ENCODE data around the gene TMEM8B. TPM values are rescaled to one million over a fixed set of nuclear protein-coding genes. Genes with fewer than 3 reads are reported as not detected.

Gene TMEM8B
- total RNA-seq, 1 donor from 2014 or later = 36.2 TPM

DNA sequence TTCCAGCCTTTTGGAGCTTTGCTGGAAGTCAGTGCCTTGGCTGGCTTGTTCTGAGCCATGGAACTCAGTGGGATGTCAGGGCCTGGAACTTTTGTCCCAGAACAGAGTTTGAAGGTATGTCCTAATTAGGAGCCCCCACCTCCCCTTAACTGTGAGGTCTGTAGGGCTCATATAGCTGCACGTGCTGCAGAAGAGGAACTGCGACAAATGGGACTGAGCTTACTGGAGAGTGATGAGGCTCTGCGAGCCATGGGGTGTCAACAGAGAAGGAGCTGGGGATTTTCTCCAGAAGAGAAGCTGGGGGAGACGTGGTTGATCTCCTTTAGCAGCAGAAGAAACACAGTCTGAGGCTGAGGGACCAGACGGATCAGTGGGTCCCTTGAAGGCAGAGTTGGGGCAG is 10.9 kb downstream of the TMEM8B start:
- DNase-seq (ENCODE audit: low spot score) = no peak

DNA sequence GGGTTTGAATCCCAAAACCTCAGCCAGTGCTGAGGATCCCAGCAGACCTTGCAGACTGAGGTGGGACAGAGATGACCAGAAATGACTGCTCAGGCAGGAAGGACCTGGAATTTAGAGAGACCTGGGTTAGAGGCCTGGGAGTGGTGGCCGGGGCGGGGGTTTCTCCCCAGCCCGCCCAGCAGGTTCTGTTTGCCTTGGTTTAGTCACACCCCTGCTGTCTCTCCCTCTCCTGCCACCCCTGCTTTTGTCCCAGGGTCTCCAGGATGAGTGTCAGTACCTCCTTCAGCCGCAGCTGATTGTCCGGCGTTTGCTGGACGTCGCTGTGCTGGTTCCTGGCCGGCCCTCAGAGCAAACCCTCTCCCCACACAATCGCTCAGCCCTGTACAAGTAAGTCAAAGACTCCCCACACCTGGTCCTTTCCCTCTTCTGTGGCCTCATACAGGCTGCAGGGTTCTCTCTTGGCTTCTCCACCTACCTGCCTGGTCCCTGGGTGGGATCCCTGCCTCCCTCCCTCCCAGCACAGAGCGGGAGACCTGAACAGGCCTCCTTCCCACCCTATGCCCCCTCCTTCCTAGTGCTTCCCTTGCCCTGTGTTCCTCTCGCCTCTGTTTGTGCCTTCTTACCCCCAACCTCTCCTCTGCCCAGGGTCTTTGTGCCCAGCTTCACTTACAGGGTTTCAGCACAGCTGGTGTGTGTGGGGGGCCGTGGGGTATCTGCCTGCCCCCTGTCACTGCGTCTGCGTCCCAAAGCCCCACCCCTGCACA is 12.0 kb downstream of the TMEM8B start:
- no peak for DNase-seq (ENCODE audit: low spot score)

DNA sequence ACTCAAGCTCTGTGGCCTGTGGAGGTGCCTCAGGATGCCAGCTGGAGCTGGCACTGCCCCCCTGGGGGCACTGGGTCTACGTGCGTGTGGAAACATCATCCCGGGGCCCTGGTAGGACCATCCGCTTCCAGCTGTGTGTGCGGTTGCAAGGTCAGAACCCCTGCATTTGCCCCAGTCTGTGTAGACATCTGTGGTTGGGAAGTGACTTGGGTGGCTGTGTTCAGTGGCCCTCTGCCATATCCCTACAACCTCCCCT is 12.5 kb downstream of the TMEM8B start:
- DNase-seq (ENCODE audit: low spot score) = no peak

DNA sequence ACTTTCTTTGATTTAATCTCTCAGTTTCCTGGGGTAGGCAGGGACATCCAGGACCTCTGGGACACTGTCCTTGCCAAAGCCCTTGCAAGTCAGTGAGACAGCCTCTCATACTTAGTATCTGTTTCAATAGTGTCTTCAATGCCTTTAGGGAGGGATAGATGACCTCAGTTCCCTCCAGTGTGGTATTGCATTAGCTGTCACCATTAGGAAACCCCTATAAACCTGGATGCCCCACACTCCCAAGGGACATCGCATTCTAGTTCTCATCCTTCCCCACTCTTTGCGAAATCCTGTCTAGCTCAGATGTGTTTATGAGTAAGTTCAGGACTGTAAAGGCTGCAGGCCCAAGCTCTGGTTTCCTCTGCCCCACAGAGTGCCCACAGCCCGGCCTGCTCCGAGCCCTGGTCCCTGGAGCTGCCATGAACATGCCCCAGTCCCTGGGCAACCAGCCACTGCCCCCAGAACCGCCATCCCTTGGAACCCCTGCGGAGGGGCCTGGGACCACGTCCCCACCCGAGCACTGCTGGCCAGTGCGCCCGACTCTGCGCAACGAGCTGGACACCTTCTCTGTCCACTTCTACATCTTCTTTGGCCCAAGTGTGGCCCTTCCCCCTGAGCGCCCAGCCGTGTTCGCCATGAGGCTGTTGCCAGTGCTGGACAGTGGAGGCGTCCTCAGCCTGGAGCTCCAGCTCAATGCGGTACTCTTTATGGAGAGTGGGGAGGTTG is 13.2 kb downstream of the TMEM8B start:
- DNase-seq (ENCODE audit: low spot score) = no peak

DNA sequence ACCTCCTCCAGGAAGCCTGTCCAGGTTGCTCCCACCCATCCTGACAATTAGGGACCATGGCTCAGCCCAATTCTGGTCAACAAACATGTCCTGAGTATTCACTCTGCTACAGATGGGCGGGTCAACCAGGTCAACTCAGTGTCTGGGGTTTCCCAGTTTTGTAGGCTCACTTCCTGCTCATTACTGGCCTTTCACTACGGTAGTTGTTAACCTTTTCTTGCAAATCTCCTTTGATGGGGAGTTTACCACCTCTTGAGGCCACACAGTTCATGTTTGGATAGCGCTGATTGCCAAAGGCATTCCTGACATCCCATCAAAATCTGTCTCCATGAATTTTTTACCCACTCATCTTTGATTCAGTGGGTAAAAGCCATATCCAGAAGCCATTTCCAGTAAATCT is 13.8 kb downstream of the TMEM8B start:
- no peak for DNase-seq (ENCODE audit: low spot score)

DNA sequence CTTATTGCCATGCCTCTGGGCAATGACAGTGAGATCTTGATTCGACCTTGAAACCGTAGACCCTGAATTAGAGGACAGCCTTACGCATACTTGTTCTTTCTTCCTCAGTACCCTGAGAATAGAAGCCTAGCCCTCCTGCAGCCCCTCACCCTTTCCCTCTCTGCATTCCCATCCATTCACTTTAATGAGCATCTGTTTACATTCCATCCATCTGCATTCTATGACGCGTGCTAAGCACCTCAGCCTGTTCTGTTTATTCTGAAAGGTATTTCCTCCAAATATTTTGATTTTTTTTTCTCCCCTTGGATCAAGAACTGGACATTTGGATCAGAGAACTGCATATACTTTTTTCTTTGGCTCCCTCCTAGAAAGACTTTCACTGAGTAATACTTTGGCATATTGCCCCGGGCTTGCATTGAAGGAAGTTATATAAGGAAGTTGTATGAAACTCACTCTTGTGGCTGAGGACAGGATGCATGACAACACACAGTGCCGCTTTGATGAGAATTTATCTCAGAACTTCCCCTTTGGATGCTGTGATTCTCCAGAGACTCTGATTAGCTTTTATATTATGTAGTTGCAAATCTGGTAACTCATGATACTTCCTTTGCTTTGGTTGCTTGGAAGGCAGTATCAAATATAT is 15.7 kb downstream of the TMEM8B start:
- peak; percentile 79 for DNase-seq (ENCODE audit: low spot score)

DNA sequence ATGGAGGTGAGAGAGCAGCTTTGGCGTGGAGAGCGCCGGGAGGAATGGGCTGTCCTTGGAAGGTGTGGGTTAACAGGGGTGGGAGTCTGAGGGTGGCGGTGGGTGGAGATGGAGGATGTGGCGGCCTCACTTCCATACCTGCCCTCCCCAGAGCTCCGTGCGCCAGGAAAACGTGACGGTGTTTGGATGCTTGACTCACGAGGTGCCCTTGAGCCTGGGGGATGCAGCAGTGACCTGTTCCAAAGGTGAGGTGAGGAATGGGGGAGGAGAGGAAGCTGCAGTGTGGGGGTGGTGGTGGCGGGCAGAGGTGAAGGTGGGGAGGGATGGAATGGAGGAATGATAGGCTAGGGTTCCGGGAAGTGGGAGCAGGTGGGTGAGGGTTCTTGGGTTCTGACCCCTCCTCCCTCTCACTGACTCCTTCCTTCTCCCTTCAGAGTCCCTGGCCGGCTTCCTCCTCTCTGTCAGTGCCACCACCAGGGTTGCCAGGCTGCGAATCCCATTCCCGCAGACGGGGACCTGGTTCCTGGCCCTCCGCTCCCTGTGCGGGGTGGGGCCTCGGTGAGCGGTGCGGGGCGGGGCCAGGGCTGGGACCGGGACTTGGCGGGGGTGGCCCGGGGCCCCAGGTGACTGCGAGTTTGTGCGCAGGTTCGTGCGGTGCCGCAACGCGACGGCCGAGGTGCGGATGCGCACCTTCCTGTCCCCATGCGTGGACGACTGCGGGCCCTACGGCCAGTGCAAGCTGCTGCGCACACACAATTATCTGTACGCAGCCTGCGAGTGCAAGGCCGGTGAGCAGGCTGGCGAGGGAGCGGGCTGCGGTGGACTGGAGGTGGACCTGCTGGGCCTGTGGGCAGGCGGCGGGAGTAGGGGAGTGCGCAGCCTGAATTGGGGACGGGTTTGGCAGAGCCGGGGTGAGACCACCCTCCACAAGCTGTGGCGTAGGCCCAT is 17.1 kb downstream of the TMEM8B start:
- no peak for DNase-seq (ENCODE audit: low spot score)

DNA sequence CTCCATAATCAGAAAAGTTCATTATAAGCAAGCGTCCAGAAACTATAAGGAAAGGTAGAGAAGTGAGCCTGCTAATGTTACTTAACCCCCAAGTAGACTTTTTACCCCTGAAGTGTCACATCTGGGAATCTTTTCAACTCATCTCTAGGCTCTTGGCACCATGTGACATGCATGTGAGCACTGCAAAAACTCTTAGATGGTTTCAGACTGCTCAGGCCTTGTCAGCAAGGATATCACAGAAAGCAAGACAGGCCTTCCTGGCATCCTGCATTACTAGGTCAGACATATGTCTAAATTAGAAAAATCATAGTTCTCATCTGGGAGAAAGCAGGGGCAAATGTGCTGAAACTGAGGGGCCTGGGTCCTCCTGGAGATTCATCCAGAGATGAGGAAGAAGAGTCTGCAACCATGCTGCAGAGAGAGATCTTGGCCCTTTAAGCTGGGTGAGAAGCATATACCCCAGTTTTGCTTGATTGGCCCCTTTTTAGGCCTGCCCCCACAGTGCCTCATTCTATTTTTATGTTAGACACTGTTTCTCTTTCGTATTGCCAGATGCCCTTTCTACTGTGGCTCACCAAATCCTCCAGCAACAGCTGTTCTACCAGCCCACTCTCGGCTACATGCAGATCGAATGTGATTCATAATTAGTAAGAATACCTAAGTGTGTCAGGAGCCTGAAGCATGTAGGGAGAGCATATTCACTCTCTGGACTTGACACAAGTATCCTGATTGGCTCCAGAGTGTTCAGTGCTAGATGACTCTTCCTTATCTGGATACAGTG is 19.0 kb downstream of the TMEM8B start:
- DNase-seq (ENCODE audit: low spot score) = no peak

DNA sequence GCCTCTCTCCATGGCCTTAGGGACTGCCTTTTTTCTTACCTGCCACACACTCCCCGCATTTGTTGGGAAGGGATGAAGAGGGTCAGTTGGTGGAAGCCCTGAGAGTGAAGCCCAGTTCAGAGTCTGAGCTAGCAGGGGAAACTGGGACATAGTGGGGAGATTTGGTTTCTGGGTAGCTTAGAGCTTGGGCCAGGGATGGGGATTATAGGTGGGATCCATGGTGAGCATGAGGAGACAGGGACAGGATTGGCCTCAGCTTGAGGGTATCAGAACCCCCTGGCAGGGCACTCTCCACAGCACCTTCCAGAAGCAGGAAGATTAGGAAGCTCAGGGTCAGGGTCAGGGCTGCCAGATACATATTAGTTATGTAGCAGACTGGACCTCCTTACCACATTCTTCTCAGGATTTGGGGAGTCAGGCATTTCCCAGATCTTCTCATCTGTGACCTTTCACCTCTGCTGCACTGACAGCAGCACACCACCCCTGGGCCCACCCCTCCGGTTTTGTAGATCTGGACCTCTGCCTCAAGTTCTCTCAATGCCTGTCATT is 23.3 kb downstream of the TMEM8B start:
- DNase-seq (ENCODE audit: low spot score) = no peak

DNA sequence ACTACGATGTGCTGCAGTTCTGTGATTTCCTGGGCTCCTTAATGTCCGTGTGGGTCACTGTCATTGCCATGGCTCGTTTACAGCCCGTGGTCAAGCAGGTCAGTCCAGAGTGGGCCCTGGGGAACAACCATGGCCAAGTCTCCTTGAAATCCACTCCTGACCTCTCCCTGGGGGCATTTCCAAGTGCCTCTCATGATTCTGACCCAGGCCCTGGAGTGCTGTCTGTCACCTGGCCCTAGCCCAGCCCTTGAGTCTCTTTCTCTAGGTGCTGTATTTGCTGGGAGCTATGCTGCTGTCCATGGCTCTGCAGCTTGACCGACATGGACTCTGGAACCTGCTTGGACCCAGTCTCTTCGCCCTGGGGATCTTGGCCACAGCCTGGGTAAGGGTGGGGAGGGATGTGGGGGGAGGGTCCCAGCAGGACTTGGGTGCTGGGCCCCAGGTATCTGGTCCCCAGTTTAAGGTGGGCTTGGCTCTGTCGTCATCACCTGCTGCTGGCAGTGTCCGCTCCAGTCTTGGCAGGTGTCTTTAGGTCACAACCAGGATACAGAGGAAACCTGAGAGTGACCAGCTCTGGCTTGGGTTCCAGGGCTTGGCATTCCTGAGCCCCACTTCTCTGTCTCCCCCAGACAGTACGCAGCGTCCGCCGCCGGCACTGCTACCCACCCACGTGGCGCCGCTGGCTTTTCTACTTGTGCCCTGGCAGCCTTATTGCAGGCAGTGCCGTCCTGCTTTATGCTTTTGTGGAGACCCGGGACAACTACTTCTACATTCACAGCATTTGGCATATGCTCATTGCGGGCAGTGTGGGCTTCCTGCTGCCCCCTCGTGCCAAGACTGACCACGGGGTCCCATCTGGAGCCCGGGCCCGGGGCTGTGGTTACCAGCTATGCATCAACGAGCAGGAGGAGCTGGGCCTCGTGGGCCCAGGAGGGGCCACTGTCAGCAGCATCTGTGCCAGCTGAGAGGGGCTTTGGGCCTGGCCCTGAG is 24.1 kb downstream of the TMEM8B start:
- DNase-seq (ENCODE audit: low spot score) = no peak

DNA sequence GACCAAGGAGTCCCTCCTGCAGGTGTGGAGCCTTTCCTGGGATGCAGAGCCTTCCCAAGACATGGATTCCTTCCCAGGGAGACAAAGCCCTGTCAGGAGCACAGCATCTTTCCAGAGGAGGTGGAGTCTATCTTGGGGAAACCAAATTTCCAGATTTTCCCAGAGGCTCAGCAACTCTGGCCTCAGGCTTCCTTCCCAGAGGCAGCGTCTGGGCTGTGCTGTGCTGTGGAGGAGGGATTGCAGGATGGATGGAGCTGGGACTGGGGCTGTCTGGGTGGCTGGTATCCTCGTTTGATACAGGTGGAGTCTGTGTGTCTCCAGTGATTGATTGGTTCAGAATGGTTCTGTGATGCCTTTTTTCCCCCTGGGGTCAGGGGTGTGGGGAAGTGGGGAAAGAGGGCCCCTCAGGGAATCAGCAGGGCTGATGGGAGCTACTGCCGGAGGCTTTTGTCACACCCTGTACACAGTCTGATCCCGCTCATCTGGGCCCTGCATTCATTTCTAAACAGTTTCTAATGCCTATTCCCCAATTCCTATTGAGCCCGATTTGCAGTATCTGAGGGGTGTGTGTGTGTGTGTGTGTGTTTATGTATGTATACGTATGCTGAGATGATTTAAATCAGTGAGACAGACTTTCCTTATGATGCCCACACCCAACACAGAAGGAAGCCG is 25.2 kb downstream of the TMEM8B start:
- no peak for DNase-seq (ENCODE audit: low spot score)

DNA sequence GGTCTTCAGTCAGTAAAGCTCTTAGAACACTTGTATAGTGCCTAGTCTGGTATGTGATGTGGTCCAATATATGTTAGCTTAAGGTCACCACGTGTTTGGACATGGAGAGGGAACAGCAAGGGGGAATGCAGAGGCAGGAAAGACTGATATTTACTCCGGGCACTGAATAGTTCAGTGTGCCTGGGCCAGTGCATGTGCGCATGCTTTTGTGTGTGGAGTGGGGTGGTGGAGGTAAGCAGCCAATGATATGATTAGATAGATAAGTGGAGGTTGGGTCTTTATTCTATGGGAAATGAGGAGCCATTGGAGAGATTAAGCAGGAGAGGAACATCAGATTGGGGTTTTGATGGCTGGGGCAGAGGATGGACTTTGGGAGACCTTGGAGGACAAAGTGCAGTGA is 27.2 kb downstream of the TMEM8B start:
- no peak for DNase-seq (ENCODE audit: low spot score)

DNA sequence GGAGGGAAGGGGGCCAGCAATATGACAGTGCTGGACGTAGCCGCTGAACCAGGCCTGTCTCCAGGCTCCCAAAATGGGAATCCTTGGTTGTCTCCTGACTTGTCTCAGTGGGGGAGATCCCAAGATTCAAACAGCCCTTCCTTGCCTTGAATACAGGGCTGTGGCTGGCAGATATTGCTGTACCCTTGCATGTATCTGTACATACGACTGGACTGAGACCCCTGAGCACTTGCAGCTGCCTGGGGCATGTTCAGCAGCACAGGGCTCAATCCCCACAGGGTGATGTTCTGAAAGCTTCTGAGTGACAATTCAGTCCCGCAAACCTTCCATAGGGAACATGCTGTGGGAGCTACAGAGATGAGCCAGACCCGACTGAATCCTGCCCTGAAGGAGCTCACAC is 27.9 kb downstream of the TMEM8B start:
- peak; percentile 8 for DNase-seq (ENCODE audit: low spot score)

DNA sequence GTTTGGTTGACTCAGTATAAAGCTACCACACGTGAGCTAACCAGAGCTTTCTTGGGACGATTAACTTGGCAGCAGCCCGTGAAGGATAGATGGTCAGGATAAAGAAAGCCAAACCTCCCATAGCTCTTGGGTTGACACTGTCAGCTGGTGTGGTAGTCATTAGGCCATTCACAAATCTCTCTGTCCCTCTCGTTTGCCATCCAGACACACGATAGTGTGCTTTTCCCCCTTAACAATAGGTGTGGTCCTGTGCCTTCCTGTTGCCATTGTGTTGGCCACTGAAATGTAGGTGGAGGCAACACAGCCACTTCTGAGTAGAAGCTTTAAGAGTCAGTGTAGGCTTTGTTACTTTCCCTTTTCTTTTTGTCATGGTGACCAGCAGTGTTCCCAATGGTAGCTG is 29.4 kb downstream of the TMEM8B start:
- no peak for DNase-seq (ENCODE audit: low spot score)

DNA sequence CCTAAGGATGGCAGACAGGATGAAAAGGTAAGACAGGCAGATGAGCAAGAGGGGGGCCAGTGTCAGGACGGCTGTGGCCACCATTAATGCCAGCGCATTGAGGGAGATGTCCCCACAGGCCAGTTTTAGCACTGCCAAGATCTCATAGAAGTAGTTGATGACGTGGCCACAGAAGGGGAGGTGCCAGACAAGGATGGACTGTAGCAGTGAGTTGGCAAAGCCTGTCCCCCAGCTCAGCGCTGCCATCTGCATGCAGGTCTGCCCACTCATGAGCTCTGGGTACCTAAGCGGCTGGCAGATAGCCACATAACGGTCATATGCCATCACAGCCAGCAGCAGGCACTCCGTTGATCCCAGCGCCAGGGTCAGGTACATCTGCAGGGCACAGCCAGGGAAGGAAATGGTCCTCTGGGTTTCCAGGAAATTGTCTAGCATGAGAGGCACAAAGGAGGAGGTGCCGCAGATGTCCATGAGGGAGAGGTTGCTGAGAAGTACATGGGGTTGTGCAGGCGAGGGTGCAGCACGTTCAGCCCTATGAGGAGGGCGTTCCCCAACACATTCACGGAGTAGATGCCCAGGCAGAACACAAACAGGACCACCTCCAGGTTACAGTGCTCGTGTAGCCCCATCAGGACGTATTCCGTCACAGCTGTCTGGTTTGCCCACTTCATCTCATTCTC is 30.4 kb downstream of the TMEM8B start:
- DNase-seq (ENCODE audit: low spot score) = peak; percentile 10

DNA sequence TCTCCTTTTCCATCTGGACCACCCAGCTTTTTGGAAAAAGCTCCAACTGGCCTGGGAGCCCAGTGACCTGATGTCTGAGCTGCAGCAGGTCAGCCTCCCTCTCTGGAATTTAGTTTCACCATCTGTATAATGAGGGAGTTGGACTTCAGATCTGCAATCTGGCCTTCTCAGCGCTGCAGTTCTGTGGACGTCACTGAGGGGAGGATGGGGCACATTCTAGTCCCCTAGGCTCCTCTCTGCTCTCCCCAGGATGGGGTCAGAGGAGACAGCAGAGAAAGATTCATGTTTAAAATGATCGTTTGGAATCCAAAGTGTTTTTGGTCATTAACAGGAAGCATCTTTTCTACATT is 30.9 kb downstream of the TMEM8B start:
- peak; percentile 7 for DNase-seq (ENCODE audit: low spot score)

DNA sequence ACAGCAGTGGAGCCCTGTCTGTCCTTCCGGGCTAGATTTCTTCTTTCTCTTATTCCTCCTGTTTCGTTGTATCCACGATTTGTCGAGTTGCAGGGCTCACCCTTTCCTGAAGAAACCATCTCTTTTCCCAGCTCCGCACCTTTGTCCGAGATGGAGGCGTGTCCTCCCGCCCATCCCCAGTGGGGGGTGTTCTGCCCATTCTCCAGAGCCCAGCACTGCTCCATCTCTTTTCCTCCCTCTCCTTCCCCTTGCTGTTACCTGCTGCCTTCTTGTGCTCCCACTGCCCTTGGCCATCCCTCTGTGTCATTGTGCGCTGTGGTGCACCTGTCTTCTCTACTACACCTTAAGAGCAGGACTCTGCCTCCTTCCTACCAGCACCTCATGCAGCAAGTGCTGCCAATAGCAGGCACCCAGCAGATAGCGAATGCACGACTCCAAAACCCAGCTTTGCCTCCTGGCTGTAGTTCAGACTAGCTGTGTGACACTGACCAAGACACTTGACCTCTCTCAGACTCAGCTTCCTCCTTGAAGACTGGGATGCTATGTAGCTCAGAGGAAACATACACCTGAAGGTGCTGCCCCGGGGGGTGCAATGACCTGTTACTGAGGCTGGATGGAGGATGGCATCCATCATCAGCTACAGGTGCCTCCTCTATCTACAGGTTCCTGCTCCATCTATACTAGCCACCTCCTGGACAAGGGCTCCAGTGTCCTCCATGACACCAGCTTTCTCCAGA is 32.3 kb downstream of the TMEM8B start:
- DNase-seq (ENCODE audit: low spot score) = no peak

DNA sequence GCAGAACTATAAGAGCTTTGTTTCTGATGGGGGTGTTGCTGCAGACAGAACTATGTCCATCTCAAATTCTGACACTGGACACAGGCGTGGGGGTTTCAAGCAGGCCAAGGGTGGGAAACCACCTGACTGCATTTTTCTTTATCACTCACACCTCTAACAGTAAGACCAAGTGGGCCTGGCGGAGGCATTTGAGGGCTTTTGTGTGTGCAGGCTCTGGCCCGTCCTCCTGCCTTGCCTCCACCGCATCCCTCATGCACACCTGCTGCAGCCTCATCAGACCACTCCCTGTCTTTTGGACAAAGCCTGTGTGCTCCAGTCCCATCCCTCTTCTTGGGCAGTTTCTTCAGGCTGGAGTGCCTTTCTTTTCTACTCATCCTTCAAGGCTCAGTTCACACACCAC is 33.3 kb downstream of the TMEM8B start:
- no peak for DNase-seq (ENCODE audit: low spot score)
